SKM-1 treated with dmso at 0.1 percent for 144 hours (cell line): ENCODE measurements around the gene HDDC3.
"Not testable (repeated sequence)": the region's sequence is repeated elsewhere in the genome, so short reads cannot be mapped to it uniquely, and the experiment has no call there.

Experiments used
- DNase-seq: peaks from one replicate; lab custom pipeline; 2025; ENCODE audit not compliant: unreplicated experiment; lab: John Stamatoyannopoulos, UW

The HDDC3 gene

GRCh38 chr15:90930861-90931574 is 1.3 kb downstream of the HDDC3 start:
- DNase-seq = no peak

- DNase-seq = no peak
Observed at GRCh38 chr15:90929246-90930019, 2.9 kb downstream of the HDDC3 start.

- DNase-seq = not testable (repeated sequence)
Observed at GRCh38 chr15:90928106-90928505, 4.2 kb downstream of the HDDC3 start.

- DNase-seq = not testable (repeated sequence)
Observed at GRCh38 chr15:90926766-90927165, 5.6 kb downstream of the HDDC3 start.

- DNase-seq = no peak
Observed at GRCh38 chr15:90924375-90924774, 8.0 kb downstream of the HDDC3 start.

GRCh38 chr15:90922712-90923322 is 9.5 kb downstream of the HDDC3 start:
- DNase-seq = not testable (repeated sequence)

GRCh38 chr15:90921887-90922286 is 10.5 kb downstream of the HDDC3 start:
- no peak for DNase-seq

- no peak for DNase-seq
Observed at GRCh38 chr15:90918835-90919234, 13.5 kb downstream of the HDDC3 start.

- DNase-seq = no peak
Observed at GRCh38 chr15:90918034-90918788, 14.1 kb downstream of the HDDC3 start.

GRCh38 chr15:90917569-90917968 is 14.8 kb downstream of the HDDC3 start:
- DNase-seq = no peak

- DNase-seq = no peak
Observed at GRCh38 chr15:90916461-90916860, 15.9 kb downstream of the HDDC3 start.

GRCh38 chr15:90915808-90916440 is 16.4 kb downstream of the HDDC3 start:
- peak; percentile 81 for DNase-seq

GRCh38 chr15:90915216-90915807 is 17.0 kb downstream of the HDDC3 start:
- DNase-seq = no peak

GRCh38 chr15:90914305-90915080 is 17.9 kb downstream of the HDDC3 start:
- no peak for DNase-seq

- DNase-seq = no peak
Observed at GRCh38 chr15:90913398-90913944, 18.9 kb downstream of the HDDC3 start.

GRCh38 chr15:90912770-90913075 is 19.6 kb downstream of the HDDC3 start:
- DNase-seq = no peak

GRCh38 chr15:90911906-90912769 is 20.2 kb downstream of the HDDC3 start:
- DNase-seq = no peak

- DNase-seq = no peak
Observed at GRCh38 chr15:90911302-90911623, 21.1 kb downstream of the HDDC3 start.
